HG02623 (cell line): ENCODE measurements around the gene CDRT4.

ENCODE experiments used
- ATAC-seq: cut with Tn5 transposase; IDR thresholded peaks from one replicate; pipeline ENCODE4 v1.9.1; 2021; ENCODE audit warnings: moderate library complexity; ENCODE audit not compliant: unreplicated experiment

The CDRT4 gene

DNA sequence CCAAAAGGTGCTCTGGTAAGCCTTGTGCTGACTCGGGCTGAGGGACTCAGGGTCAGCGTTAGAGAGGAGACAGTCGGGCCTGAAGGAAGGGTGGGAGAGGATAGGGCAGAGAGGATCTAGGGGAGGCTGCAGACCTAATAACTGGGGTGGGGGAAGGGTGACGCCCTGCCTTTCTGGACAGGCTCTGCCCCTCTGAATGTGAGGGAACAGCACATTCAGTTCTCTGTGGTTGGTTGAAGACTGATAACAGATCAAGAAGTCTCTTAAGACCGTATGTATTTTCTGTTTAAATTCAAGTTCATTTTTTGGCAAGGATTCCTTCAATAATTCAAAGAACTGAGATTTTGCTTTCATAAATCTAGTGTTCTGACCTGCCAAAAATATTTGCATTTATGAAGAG lies 69.8 kb downstream of the CDRT4 start:
- ATAC-seq, result no peak

DNA sequence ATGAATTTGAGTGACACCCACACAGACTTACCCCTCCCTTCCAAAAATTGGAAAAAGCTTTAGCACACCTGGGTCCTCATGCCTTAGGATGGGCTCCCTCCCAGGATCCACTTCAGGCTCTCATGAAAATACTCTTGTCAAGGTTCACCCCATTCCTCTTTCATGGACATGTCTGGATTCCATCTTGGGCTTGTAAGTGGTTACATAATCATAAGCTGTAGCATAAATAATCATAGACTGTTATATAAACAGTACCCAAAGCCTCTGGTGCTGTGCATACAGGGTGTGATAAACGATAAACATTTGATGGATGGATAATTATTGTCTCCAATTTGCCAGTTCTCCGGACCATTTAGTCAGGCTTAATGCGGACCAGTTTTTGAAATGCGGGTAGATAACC lies 72.3 kb downstream of the CDRT4 start:
- ATAC-seq, result no peak

DNA sequence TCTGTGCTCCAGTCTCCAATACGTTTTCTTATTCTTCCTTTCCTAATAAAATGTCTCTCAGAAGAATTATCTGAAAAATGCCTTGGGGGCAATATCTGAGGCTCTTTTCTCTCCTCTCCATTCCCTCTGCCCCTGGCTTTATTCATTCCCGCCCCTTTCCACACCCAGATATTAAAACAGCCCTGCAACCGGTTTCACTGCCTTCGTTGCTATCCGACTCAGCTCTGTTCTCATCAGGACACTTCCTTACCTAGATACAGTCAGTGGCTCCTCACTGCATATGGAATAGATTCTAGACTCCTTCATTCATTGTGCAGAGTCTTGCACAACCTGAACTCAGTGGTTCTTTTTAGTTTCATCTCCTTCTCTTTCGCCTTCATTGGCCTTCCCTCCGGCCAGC lies 74.0 kb downstream of the CDRT4 start:
- no peak for ATAC-seq

DNA sequence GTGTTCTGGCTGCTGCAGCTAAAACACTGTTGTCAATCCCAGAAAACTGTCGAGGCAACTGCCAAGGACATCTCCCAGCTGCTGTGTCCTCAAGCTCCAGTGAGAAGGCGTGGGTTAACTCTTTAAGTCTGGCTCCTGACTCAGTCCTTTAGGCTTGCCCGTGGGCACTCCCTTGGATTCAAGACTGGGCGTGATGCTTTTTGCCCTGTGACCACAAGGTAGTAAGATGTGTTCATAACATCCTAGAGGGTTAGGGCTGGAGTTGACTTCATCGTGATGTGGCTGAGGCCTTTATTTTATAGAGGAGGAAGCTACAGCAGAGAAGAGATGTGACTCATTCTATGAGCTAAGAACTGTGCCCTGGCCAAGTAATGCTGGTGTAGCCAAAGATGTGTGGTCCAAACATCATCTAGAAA lies 75.1 kb downstream of the CDRT4 start:
- ATAC-seq, result no peak

DNA sequence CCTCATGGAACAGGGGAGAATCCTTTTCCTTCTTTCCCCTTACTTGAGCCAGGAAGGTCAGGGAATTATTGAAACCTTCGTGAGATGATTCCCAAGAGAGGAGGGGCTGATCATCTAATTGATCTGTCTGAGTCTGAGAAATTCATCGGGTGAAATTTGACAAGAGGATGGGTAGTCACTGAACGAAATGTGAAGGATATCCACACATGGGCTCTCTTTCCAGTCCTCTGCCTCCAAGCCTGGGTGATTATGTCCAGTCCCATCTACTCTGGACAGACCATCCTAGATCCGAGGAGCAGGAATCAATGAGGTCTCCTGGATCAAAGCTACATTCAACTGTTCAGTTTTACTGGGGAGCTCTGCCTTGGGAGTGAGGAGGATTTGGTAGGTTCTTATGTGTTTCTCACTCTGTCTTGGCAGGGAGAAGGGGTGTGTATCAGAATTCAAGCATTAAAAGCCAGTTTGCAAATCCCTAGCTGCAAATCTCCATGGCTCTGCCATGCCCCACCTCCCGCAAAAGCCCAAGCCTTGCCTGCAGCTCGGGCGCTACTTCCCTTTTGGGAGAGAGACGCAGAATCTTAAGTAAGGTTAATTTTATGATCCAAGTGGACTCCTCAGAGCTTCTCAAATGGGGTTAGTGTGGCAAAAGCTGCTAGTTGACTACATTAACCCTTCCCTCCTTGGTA lies 78.9 kb downstream of the CDRT4 start:
- ATAC-seq, result no peak

DNA sequence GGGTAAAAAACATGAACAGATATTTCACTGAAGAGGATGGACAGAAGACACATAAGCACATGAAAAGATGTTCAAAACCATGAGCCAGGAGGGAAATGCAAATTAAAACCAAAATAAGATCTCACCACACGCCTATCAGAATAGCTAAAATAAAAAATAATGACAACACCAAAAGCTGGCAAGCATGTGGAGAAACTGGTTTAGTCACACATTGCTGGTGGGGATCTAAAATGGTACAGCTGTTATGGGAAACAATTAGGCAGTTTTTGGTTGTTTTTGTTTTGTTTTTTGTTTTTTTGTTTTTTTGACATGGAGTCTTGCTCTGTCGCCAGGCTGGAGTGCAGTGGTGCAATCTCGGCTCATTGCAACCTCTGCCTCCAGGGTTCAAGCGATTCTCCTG lies 81.3 kb downstream of the CDRT4 start:
- no peak for ATAC-seq
